Caco-2 (cell line): ENCODE results near the gene KMO. TPM values are rescaled to one million over a fixed set of nuclear protein-coding genes. Genes with fewer than 3 reads are reported as not detected.

Experiments used
- Bru-seq: library from RNA; stranded (reverse); fragments of 400-500 nt; gene quantifications from one replicate; lab custom pipeline; 2021; lab: Mats Ljungman, UMichigan
- BruChase-seq, 2 experiments: library from RNA; stranded (reverse); fragments of 400-500 nt; gene quantifications; one replicate each; lab custom pipeline; 2021; lab: Mats Ljungman, UMichigan
- BruUV-seq: library from RNA; stranded (reverse); fragments of 400-500 nt; replicated peaks from 2 replicates; lab custom pipeline; 2021; lab: Mats Ljungman, UMichigan
- CTCF ChIA-PET: fragments of 300-600 bp; sonication (Branson Sonifier 250); formaldehyde crosslinking; loops from one replicate; lab custom pipeline; 2022; ENCODE audit warnings: antibody characterized with exemption; lab: Charles Lee
- POLR2A ChIA-PET: fragments of 300-600 bp; sonication (Branson Sonifier 250); formaldehyde crosslinking; loops from one replicate; lab custom pipeline; 2022; ENCODE audit warnings: antibody characterized with exemption; lab: Charles Lee
- DNase-seq, 2 experiments: peaks; one replicate each; pipeline versions ENCODE4 v3.0.0 to v3.0.0-alpha.2; 2020 to 2022
- H3K27me3 ChIP-seq: replicated peaks from 2 replicates; pipeline ENCODE4 v1.6.0; 2011; ENCODE audit warnings: low read length; ENCODE audit not compliant: control insufficient read depth, insufficient read depth
- H3K36me3 ChIP-seq: 2 replicates; pipeline ENCODE4 v1.5.1; 2011; ENCODE audit warnings: low read length; ENCODE audit not compliant: control insufficient read depth, insufficient read depth
- H3K4me1 ChIP-seq: fragments of 250-450 bp; sonication (Bioruptor Pico); 2 replicates; pipeline ENCODE4 v1.5.1; 2020; ENCODE audit warnings: mild to moderate bottlenecking
- H3K4me3 ChIP-seq: 2 replicates; pipeline ENCODE4 v1.5.1; 2011; ENCODE audit warnings: low read depth, mild to moderate bottlenecking, control low read depth, low read length
- H3K9me3 ChIP-seq: fragments of 250-450 bp; sonication (Bioruptor Pico); 2 replicates; pipeline ENCODE4 v1.5.1; 2020; ENCODE audit warnings: mild to moderate bottlenecking, moderate library complexity
- H3K27ac Mint-ChIP-seq: one replicate; pipeline ENCODE4 v1.8.0; 2022; ENCODE audit warnings: mixed read lengths; ENCODE audit not compliant: unreplicated experiment
- H3K27me3 Mint-ChIP-seq: one replicate; pipeline ENCODE4 v1.8.0; 2022; ENCODE audit warnings: mixed read lengths; ENCODE audit not compliant: insufficient read depth, unreplicated experiment
- H3K36me3 Mint-ChIP-seq: one replicate; pipeline ENCODE4 v1.8.0; 2022; ENCODE audit warnings: mild to moderate bottlenecking, mixed read lengths; ENCODE audit not compliant: insufficient read depth, unreplicated experiment
- H3K4me1 Mint-ChIP-seq: one replicate; pipeline ENCODE4 v1.8.0; 2022; ENCODE audit warnings: low read depth, mixed read lengths; ENCODE audit not compliant: unreplicated experiment
- H3K4me3 Mint-ChIP-seq: one replicate; pipeline ENCODE4 v1.8.0; 2022; ENCODE audit warnings: mild to moderate bottlenecking, moderate library complexity, mixed read lengths; ENCODE audit not compliant: unreplicated experiment
- H3K9me3 Mint-ChIP-seq: one replicate; pipeline ENCODE4 v1.8.0; 2022; ENCODE audit warnings: mixed read lengths; ENCODE audit not compliant: unreplicated experiment
- CTCF ChIP-seq, 2 experiments: fragments of 200-600 bp in 1 of 2; IDR thresholded peaks; 1 replicate in 1 of 2; 2 replicates in 1 of 2; pipeline versions ENCODE4 v1.5.1 to v1.8.0; 2011 to 2022; ENCODE audit warnings: antibody characterized with exemption in 1 of 2, control low read depth in 1 of 2, inconsistent platforms in 1 of 2, low read depth in 1 of 2, low read length in 1 of 2, mild to moderate bottlenecking in 1 of 2, moderate library complexity in 1 of 2; ENCODE audit not compliant: insufficient read depth in 1 of 2, severe bottlenecking in 1 of 2, unreplicated experiment in 1 of 2
- intact Hi-C: fragments of 100-400 bp; cut with micrococcal nuclease; formaldehyde crosslinking; loops from one replicate; pipeline ENCODE4 v1.10.0; 2022; ENCODE audit not compliant: unreplicated experiment
- long read RNA-seq: library from polyadenylated mRNA; stranded (forward); transcript quantifications from one replicate; pipeline ENCODE4 v2.0.0, GENCODE V29; 2022
- total RNA-seq: library from RNA; stranded (reverse); gene quantifications from 2 replicates; pipeline ENCODE4 v1.2.3, GENCODE V29; 2022

Gene KMO
- total RNA-seq, result not detected in 2 replicates
- Bru-seq, nascent RNA, result percentile 6 among the genes with signal in this experiment
- percentile 6 among the genes with signal in this experiment for BruChase-seq, experiment 1, labeled RNA remaining after a 2-hour chase
- not detected for BruChase-seq, experiment 2, labeled RNA remaining after a 6-hour chase
- long read RNA-seq, full-length matches to known transcripts, result 1 of 1 reads
- long read RNA-seq, partial matches to known transcripts, result 0 of 1 reads
- long read RNA-seq, other reads (novel, unspliced or antisense), result 0 of 1 reads

- ChIA-PET CTCF (no interaction called here), POLR2A (no interaction called here)
- H3K4me1 ChIP-seq, result no peaks in the 10 kb centered on the region
- no peaks in the 10 kb centered on the region for H3K9me3 ChIP-seq
- TF ChIP-seq CTCF (IDR thresholded peaks at IDR 0.05; ENCODE audit: insufficient read depth in 1 of 2, low read depth in 1 of 2, low read length in 1 of 2, severe bottlenecking in 1 of 2, unreplicated experiment in 1 of 2), result no peak
- no peaks in the 10 kb centered on the region for H3K36me3 ChIP-seq
- Mint-ChIP-seq H3K27ac (peak within 1 kb of the TSS; percentile 31), H3K36me3 (peaks cover 6% of the 10 kb centered on the region), H3K4me3 (peak within 1 kb of the TSS; percentile 86), H3K4me1 (peaks cover 13% of the 10 kb centered on the region), H3K27me3 (peaks cover 13% of the 10 kb centered on the region), H3K9me3 (no peaks in the 10 kb centered on the region)
- peak in 1 of 2 experiments; percentile 1 for DNase-seq
- intact Hi-C loops, result no loop called here
- no TSS peak for BruUV-seq
- H3K4me3 ChIP-seq, result peak within 1 kb of the TSS; percentile 41
- H3K27me3 ChIP-seq, result no peaks in the 10 kb centered on the region
These were observed at the start of gene KMO for GRCh38 chr1:241532162-241532531. TSS of gene KMO (plus strand) at chr1:241532378. CDS start at chr1:241532445, 67 bp downstream.

- Histone ChIP-seq H3K36me3 (no peaks in the 10 kb centered on the region), H3K9me3 (no peaks in the 10 kb centered on the region), H3K4me3 (no peak overlapping the region), H3K4me1 (no peaks in the 10 kb centered on the region), H3K27me3 (no peaks in the 10 kb centered on the region)
- TF ChIP-seq CTCF (IDR thresholded peaks at IDR 0.05; ENCODE audit: insufficient read depth in 1 of 2, low read depth in 1 of 2, low read length in 1 of 2, severe bottlenecking in 1 of 2, unreplicated experiment in 1 of 2), result no peak
- BruUV-seq, result no TSS peak
- H3K4me1 Mint-ChIP-seq, result no peaks in the 10 kb centered on the region
- no peaks in the 10 kb centered on the region for H3K36me3 Mint-ChIP-seq
- CTCF ChIA-PET, result no interaction called here
- intact Hi-C loops, result loop anchor here (10.0 kb wide), 1 partner anchor 328 kb away; no protein-coding TSS in a partner anchor
- no peak for DNase-seq
- H3K9me3 Mint-ChIP-seq, result no peaks in the 10 kb centered on the region
- no peaks in the 10 kb centered on the region for H3K27me3 Mint-ChIP-seq
- no peak overlapping the region for H3K4me3 Mint-ChIP-seq
- POLR2A ChIA-PET, result no interaction called here
- no peak overlapping the region for H3K27ac Mint-ChIP-seq
These were observed 49.4 kb upstream of the KMO start for GRCh38 chr1:241482761-241483250.

GRCh38 chr1:241485145-241485544 is 47.0 kb upstream of the KMO start:
- DNase-seq, result no peak
- Mint-ChIP-seq H3K9me3 (no peaks in the 10 kb centered on the region), H3K27ac (no peak overlapping the region), H3K36me3 (no peaks in the 10 kb centered on the region), H3K4me1 (no peaks in the 10 kb centered on the region), H3K27me3 (no peaks in the 10 kb centered on the region), H3K4me3 (no peak overlapping the region)
- ChIA-PET POLR2A (no interaction called here), CTCF (interaction anchor here (1.0 to 1.7 kb wide), 2 partner anchors 518 to 597 kb away, joined by 4 to 5 read pairs; no protein-coding TSS in a partner anchor)
- Histone ChIP-seq H3K4me1 (no peaks in the 10 kb centered on the region), H3K9me3 (no peaks in the 10 kb centered on the region), H3K4me3 (no peak overlapping the region), H3K27me3 (no peaks in the 10 kb centered on the region), H3K36me3 (no peaks in the 10 kb centered on the region)
- no TSS peak for BruUV-seq
- intact Hi-C loops, result loop anchor here (1.0 to 10.0 kb wide), 3 partner anchors 330 to 753 kb away; no protein-coding TSS in a partner anchor
- no peak for TF ChIP-seq CTCF (IDR thresholded peaks at IDR 0.05; ENCODE audit: insufficient read depth in 1 of 2, low read depth in 1 of 2, low read length in 1 of 2, severe bottlenecking in 1 of 2, unreplicated experiment in 1 of 2)
